Retinal pigment epithelial cell (primary cell): ENCODE results near the gene IFIT3.

ENCODE experiments used
- DNase-seq: peaks from one replicate; pipeline ENCODE4 v3.0.0-alpha.2; 2010; ENCODE audit warnings: low read depth
- H3K4me3 ChIP-seq: 2 replicates; pipeline ENCODE4 v1.5.1; 2011; ENCODE audit warnings: mild to moderate bottlenecking, low read length, control low read depth, moderate library complexity
- CTCF ChIP-seq: conservative IDR thresholded peaks from 2 replicates; pipeline ENCODE4 v1.5.1; 2011; ENCODE audit warnings: low read depth, low read length, control low read depth, inconsistent platforms

IFIT3 gene

DNA sequence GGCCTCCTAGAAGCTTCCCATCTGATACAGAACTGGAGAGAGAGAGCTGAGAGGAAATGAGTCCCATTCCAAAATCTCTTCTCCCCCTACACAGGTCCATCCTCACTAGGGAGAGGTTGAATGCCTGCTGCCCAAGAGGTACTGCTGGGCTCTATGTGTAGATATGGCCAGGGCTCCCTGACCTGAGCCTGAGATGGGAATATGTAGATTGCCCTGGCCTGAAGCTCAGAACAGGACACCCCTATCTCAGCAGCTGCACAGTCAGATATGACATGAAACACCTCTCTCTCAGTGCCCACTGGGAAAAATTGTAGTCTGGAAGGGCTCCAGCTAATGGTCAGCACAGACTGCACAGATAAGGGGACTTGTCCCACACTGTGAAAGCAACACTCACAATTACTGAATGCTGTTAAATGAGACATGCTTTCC, 46.9 kb downstream of the IFIT3 start:
- no peak overlapping the region for H3K4me3 ChIP-seq
- DNase-seq, result no peak
- no peak for TF ChIP-seq CTCF

- no peak for TF ChIP-seq CTCF
- no peak for DNase-seq
- H3K4me3 ChIP-seq, result no peak within 1 kb of the TSS
These were observed 50.2 kb downstream of the IFIT3 start, which contains the start of gene IFIT1B for GRCh38 chr10:89377705-89378637. IFIT1B (plus strand) TSS chr10:89378056; CDS start chr10:89378136, 80 bp downstream.

- no peak for TF ChIP-seq CTCF
- DNase-seq, result no peak
- H3K4me3 ChIP-seq, result no peak overlapping the region
These were observed 51.3 kb downstream of the IFIT3 start for GRCh38 chr10:89379103-89379502.

DNA sequence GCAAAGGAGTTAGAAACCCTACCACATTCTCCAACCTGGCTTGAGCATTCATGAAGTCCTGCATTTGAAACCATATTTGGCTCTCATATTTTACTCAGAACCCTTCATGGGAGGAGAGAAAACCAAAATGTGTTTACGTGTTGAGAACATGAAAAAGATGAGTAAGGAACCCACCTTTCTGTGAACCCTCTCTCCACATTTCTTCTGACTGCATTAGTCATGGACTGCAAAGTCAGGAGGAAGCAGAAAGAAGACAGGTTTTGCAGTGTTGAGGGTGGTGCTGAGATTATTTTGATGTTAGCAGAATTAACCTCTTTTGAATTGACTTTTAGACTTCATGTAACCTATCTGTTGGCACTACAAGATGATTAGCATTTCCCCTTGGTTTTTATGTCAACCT, 55.0 kb downstream of the IFIT3 start:
- TF ChIP-seq CTCF, result no peak
- no peak for DNase-seq
- no peak overlapping the region for H3K4me3 ChIP-seq

DNA sequence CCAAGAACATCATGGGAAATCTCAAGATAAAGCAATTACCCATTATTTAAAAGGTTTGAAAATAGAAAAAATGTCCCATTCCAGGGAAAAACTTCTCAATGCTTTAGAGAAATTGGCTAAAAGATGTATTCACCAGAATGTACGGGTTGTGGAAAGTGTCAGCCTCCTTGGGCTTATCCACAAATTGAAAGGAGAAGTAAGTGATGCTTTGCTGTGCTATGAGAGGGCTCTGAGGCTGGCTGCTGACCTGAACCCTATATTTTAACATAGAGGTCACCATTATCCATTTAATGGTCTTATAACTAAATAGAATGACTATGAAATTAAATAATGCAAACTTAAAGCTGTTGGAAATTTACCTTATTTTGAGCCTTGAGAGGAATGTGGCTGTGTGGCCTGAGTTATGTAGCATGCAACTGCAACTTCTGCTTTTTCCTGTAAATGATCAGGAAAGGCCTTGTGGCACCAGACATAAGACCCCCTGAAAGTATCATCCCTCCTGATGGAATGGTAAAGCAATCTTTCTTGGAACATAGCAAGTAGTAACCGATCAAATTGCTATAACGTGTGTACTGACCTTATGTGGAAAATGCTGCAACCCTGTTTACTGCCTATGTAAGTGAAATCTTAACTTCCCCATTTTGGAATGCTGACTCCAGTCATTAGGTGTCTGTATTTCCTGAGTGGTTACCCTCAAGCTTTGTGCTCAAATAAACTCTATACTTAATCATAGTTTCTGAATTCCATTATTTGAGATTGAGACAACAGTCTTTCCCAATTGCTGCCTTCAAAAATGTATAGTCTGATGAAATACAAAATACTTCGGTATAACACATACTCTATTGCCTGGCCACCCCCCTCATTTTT, 56.9 kb downstream of the IFIT3 start:
- no peak for TF ChIP-seq CTCF
- no peak for DNase-seq
- H3K4me3 ChIP-seq, result no peak overlapping the region

DNA sequence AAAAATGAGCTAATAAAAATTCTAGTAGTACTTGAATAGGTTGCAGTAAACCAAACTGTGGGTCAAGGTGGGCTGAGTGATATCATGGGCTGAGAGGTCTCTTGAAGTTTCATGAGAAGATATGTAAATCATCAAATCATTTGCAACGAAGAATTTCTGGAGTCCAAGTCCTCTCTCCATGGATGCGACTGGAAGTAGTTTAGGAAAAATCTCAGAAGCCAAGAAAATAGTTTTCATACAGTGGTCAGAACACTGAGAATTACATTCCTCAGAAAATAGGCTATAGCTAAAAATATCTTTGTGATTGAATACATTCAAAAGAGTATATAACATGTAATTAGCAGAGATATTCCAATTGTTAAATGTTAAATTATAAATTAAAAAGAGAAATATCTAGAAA, 61.0 kb downstream of the IFIT3 start:
- H3K4me3 ChIP-seq, result no peak overlapping the region
- TF ChIP-seq CTCF, result no peak

More for the DNA sequence above, 61.0 kb downstream of the IFIT3 start:
- no peak for DNase-seq
